Fibroblast of the conjunctiva (primary cell): ENCODE measurements around the gene DDX17.

Experiments
- DNase-seq: peaks from one replicate; pipeline ENCODE4 v3.0.0-alpha.2; 2010; ENCODE audit warnings: low read depth

DDX17 gene

DNA sequence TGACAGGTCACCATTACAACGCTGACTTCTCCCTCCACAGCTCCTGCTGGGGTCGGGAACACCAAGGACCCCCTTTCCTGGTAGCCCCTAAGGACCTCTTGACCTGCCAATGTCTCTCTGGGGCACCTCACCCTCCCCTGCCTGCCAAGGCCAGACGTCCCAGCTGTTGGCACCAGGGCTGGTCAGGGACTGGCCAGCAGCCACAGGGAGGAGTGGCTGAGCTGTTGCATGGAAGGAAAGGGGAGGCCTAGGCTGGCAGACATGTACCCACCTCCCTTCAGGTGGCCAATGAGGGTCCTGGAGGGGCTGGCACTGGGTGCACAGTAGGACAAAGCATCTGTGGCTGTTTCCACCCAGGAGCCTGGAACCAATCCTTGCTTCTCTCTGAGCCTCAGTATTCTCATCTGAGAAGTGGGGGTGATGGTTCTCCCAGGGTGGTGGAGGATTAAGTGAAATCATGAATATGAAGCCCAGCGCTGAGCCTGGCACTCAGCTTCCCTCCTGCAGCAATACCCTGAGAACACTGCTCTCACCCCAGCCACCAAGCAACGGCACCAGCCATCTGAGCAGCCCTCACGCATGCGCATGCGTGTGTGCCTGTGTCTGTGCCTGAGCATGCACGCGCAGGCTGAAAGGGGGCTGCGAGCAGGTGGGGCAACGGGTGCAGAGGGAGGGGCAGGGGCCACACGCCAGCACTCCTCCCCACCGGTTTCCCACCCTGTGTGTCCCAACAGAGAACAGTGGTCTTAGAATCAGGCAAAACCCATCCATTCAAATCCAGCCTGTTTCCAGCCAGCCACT lies 57.0 kb downstream of the DDX17 start:
- DNase-seq, result no peak

DNA sequence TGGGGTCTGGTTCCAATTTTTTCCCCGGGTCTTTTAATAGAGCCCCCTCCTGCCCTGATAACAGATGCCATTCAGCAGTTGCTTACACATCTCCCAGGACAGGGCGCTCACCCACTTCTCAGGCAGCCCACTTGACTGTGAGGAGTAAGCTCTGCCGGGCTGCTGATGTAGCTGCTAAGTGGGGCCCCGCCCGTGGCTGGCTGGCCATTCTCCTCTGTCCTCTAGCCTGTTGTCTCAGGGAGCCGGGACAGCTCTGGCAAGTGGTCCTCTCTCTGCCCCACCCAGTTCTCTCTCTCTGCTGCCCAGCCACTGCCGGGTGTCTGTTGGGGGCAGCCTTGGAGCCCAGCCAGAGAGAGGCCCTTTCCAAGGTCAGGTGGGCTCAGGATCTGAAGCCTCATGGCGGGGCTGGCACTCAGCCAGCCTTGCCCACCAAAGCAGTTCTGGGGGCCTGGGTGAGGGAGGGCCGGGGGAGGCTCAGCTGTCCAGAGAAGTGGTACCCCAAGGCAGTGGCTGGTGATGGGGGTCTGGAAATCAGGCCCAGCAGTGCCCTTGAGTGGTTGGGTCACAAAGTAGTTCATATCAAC lies 60.0 kb downstream of the DDX17 start:
- DNase-seq, result no peak

DNA sequence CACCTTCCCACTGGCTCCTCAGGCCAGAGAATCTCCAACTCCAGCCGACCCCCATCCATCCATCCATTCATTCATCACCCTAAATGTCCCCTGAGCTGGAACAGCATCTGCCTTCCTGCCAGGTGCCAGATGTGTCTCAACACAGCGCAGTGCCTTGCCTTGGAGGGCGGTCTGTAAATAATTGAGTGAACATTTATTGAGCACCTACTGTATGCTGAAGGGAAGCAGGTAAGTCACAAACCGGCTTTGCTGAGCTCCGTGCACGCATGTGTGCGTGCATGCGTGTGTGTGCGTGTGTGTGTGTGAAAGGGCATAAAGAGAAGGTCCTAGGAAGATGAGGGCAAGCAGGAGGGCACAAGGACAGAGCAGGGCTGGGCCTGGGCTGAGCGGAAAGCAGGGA lies 61.3 kb downstream of the DDX17 start:
- DNase-seq, result no peak

DNA sequence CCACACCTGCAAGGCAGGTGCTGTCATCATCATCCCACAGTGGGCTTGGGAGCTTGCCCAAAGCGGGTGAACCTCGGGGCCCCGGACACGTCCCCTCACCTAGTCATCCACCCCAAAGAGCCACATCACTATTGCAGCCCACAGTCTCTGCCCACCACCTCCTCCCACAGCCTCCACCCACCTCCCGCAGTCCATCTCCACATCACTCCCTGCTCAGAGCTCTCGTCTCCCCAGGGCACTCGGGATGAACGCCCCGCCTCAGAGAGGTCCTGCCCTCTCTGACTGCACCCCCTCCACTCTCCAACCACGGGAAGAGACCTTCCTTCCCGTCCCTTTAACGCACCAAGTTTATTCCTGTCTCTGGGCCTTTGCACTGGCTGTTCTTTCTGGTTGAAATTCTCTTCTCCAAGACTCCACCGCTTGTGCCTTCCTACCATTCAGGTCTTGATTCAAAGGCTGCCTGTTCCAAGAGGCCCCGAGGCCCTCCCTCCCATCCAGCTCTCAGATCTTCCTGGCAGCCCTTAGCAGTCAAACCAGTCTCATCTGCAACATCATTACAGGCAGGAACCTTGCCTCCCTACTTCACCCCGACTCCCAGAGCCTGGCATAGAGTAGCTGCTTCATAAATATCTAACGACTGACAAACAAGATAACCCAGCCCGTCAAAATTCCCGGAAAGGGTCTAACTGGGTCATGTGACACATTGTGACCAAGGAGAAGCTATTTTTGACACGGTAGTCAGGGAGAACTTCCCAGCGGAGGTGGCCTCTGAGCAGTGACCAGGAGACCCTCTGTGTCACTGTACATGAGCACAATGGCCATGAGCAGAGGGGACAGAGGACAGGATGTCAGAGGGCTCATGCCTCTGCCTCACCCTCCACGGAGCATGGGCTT lies 62.2 kb downstream of the DDX17 start:
- DNase-seq, result no peak

DNA sequence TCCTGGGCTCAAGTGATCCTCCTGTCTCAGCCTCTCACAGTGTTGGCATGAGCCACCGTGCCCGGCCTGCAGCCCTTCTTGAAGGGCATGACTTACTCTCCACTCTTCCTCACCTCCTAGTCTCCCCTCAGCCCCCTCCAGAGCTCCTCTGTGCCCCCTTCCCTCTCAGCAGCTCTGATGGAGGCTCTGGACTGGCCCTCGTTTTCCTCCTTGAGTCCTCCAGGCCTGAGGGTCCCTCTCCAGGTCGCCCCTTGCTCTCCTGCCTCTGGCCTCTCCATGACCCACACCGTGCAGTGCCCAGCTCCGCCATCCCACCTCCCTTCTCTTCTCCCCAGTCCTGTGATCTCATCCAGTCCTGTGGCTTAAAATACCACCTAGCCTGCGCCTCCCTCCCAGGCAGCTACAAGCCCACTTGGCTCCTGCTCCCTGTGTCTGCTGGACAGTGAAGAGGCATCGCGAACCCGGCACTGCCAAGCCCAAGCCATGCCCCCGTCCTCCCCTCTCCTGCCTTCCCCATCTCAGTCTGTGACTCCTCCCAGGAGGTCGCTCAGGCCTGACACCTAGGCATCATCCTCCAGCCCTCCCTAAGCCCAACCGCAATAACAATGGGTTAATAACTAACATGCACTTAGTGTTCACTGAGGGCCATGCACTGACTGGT lies 63.0 kb downstream of the DDX17 start:
- DNase-seq, result no peak

DNA sequence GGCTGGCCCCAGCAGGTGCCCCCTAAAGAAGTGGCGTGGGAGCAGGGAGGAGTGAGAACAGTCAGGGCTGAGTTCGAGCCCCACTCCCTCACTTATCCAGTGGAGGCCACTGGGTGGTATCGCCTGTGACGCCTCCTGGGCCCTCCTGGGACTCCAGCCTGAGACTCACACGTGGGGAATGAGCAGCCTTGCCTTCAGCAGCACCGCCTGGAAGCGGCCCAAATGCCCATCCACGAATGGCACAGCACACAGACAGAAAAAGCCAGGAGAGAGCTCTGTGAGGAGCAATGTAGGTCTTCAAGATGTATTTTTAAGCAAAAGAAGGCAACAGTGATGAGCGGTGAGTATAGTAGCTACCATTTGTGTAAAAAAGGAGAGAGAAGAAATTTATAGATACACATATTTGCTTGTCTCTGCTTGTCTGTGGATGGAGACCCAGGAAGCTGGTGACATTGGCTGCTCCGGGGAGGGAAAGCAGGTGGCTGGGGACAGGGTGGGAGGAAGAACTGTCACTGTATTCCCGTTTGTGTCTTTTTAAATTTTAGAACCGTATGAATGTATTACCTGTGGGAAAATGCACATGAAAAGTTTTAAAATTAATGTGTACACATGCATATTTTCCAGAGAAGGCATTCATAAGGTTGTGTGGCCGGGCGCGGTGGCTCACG lies 64.4 kb downstream of the DDX17 start:
- DNase-seq, result no peak

DNA sequence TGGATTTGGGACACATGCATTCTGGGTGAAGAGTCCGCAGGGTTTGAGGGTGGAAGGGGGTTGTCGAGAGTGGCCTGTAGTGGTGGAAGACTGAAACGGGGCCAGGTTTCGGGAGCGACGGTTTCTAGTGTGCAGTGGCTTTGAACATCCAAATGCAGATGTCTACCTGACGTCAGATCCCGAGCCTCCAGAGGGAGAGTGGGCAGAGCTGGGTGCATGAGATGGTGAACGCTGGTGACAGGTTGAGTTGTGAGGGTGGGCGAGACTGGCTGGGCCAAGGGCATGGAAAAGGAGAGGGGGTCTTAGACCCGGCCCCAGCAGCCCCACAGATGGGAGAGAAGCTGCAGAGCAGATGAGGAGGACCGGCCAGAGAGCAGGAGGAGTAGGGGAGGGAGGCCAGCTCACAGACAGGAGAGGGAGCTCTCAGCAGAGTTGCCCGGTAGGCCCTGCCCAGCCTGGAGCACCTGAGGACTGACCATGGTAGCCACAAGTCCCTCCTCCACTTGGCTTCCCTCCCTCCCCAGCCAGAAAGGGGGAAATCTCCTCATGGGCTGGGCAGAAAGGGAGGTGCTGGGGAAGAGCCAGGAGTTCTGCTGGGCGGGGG lies 65.3 kb downstream of the DDX17 start:
- DNase-seq, result no peak

DNA sequence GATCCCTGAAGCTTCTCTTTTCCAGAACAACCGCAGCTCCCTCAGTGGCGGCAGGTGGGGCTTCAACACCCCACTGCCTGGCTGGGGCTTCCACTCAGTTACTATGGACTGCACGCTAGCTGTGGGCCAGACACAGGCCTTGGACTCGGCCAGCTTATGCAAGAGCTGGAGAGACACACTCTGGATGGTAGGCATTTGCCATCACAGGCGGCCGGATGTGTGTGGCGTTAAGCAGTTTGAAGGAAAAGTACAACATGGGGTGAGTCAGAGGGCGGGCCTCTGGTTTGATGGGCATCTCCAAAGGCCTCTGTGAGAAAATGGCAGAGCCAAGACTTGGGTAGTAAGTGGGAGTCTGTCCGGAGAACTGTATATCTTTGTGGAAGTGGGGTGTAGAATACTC lies 68.7 kb downstream of the DDX17 start:
- no peak for DNase-seq

DNA sequence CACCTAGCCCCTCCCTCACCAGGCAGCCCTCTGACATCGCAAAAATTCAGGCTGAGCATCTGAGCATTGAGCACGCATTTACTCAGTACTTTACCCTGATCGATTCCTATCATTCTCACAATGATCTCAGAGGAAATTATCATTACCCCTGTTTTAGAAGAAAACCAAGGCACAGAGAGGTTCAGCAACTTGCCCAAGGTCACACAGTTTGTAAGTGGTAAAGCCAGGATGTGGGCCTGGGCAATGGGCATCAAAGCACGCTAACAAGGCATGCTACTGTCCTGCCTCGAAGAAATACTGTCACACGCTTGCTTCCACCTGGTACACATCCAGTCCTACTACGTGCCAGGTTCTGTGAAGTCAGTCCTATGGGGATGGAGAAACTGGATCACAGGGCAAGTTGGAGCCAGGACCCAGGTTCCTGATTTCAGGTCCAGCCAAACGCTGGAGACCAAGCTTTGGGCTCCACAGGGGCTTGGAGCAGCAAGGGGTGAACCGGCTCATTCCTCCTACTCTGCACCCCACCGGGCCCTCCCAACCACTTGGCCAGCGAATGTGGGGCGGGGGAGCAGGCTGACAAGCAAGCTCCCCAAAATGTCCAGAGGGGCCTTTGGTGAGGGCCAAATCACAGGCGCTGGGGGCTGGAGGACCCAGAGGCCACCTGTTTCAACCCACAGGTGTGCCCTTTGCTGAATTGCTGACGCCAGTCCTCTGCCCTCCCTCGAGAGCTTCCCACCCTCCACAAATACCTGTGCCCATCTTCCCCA lies 69.3 kb downstream of the DDX17 start:
- DNase-seq, result no peak

DNA sequence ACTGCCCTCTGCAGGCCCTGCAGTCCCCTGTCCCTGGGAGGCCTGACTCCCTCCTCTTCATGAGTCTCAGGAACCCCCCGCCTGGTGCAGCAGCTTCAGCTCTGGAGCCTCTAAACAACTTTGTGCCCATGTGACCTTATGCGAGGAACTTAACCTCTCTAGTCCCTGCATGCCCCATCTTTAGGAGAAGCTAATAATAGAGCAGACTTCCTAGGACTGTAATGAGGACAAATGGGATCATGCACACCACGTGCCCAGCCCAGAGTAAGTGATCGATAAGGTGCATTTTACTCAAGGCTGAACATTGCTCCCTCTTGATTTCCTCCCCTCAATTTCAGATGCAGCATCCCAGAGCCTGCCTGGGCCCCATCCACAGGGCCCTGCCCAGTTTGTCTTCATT lies 70.1 kb downstream of the DDX17 start:
- DNase-seq, result no peak

DNA sequence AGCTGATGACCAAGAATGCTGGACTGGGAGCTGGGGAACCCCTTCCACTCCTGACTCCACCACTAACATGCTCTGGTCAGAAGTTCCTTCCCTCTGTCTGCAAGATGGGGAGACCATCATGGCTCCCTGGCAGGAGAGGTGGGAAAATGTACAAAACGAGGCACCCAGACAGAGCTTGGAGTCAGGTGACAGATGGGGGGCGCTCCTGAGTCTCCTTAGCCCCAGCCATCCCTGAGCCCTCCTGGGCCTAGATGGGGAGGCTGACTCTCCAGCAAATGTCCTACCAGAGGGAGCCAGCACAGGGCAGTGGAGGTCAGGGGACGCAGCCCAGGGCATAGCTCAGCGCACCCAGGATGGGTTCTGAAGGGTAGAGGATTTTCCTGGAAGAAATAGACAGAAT lies 71.1 kb downstream of the DDX17 start:
- no peak for DNase-seq

DNA sequence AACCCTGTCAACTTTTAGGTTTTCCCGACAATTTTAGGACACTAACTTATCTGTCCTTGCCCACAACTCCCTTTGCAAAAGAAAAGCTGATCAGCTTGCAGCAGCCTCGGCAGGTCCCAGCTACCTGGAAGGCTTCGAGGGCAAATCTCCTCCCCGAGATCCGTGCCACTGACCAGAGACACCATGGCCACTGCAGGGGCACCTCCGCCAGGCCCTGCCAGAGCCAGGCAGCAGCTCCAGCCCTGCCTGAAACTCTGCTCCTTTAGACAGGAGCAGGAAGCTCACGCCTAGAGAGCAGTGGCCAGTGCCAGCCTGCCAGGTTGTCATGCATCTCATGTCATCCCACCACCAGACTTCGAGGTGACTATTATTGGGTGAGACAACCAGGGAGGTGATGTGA lies 72.2 kb downstream of the DDX17 start:
- DNase-seq, result no peak
